H1 (cell line): ENCODE measurements around the gene JAKMIP2.

Source experiments
- ATF3 ChIP-seq: IDR thresholded peaks from 2 replicates; pipeline ENCODE4 v1.6.1; 2011; ENCODE audit warnings: low read depth, mild to moderate bottlenecking, low read length; ENCODE audit not compliant: insufficient read depth
- CBX8 ChIP-seq: fragments of 300-800, 300-1000 bp; sonication (generic); IDR thresholded peaks from 2 replicates; pipeline ENCODE4 v1.7.1; 2016; ENCODE audit warnings: low read depth, low read length, borderline replicate concordance
- CTCF ChIP-seq, 3 experiments: IDR thresholded peaks; 1 replicate in 2 of 3; 2 replicates in 1 of 3; pipeline versions ENCODE4 v1.5.1 to v1.6.1; 2011; ENCODE audit warnings: low read length in 3 of 3, mild to moderate bottlenecking in 3 of 3, inconsistent platforms in 2 of 3, low read depth in 1 of 3, moderate library complexity in 1 of 3; ENCODE audit not compliant: insufficient read depth in 1 of 3; ENCODE audit errors: control extremely low read depth in 1 of 3
- EZH2 ChIP-seq: fragments of 200-600 bp; sonication (generic); IDR thresholded peaks from 2 replicates; pipeline ENCODE4 v1.7.1; 2012; ENCODE audit warnings: low read depth, mild to moderate bottlenecking, moderate library complexity, low read length, inconsistent platforms; ENCODE audit not compliant: severe bottlenecking
- GABPA ChIP-seq: IDR thresholded peaks from 2 replicates; pipeline ENCODE4 v1.6.1; 2011; ENCODE audit warnings: mild to moderate bottlenecking, low read length, moderate library complexity, borderline replicate concordance; ENCODE audit not compliant: insufficient read depth
- HDAC6 ChIP-seq: IDR thresholded peaks from one replicate; pipeline ENCODE4 v1.7.1; 2012; ENCODE audit warnings: low read depth, mild to moderate bottlenecking, inconsistent platforms, low read length, moderate library complexity
- JUN ChIP-seq: IDR thresholded peaks from 2 replicates; pipeline ENCODE4 v1.6.1; 2011; ENCODE audit warnings: low read depth, mild to moderate bottlenecking, improper control_type of control experiment, low read length
- MAFK ChIP-seq: IDR thresholded peaks from 2 replicates; pipeline ENCODE4 v1.6.1; 2012; ENCODE audit warnings: low read depth, mild to moderate bottlenecking, improper control_type of control experiment, low read length
- MAX ChIP-seq: IDR thresholded peaks from 2 replicates; pipeline ENCODE4 v1.6.1; 2012; ENCODE audit warnings: inconsistent platforms
- NRF1 ChIP-seq: IDR thresholded peaks from 2 replicates; pipeline ENCODE4 v1.6.1; 2011; ENCODE audit warnings: mild to moderate bottlenecking, low read depth, low read length, improper control_type of control experiment
- POLR2A ChIP-seq, 2 experiments: IDR thresholded peaks; 1 replicate in 1 of 2; 2 replicates in 1 of 2; pipeline ENCODE4 v1.6.1; 2011; ENCODE audit warnings: low read depth in 2 of 2, low read length in 2 of 2, mild to moderate bottlenecking in 2 of 2; ENCODE audit errors: control extremely low read depth in 1 of 2
- RFX5 ChIP-seq: IDR thresholded peaks from 2 replicates; pipeline ENCODE4 v1.6.1; 2011; ENCODE audit warnings: low read depth, low read length, improper control_type of control experiment, borderline replicate concordance
- SP4 ChIP-seq: IDR thresholded peaks from 2 replicates; pipeline ENCODE4 v1.6.1; 2012; ENCODE audit warnings: low read length, inconsistent platforms
- TAF1 ChIP-seq: IDR thresholded peaks from 2 replicates; pipeline ENCODE4 v1.6.1; 2011; ENCODE audit warnings: mild to moderate bottlenecking, low read depth, low read length

GRCh38 chr5:147645197-147645596 lies 137.3 kb downstream of the JAKMIP2 start:
- TF ChIP-seq CTCF (IDR thresholded peaks at IDR 0.05; ENCODE audit: control extremely low read depth in 1 of 3, insufficient read depth in 1 of 3, low read depth in 1 of 3, low read length in 3 of 3), result no peak
- TF ChIP-seq MAX, result no peak
- TF ChIP-seq JUN, result no peak
- no peak for TF ChIP-seq MAFK
- TF ChIP-seq CBX8, result no peak
- TF ChIP-seq TAF1, result no peak
- no peak for TF ChIP-seq GABPA
- TF ChIP-seq POLR2A (IDR thresholded peaks at IDR 0.05; ENCODE audit: control extremely low read depth in 1 of 2, low read depth in 2 of 2, low read length in 2 of 2), result no peak
- TF ChIP-seq ATF3, result no peak
- no peak for TF ChIP-seq SP4
- TF ChIP-seq RFX5, result no peak
- TF ChIP-seq HDAC6, result no peak
- TF ChIP-seq EZH2, result no peak
- no peak for TF ChIP-seq NRF1
